GM12801 (cell line): ENCODE data around the gene CDR2L.

Experiments
- TF ChIP-seq, protein P1 (sequence below): IDR thresholded peaks from one replicate; pipeline ENCODE4 v1.5.1; 2011; ENCODE audit warnings: control low read depth; ENCODE audit not compliant: insufficient read length; ENCODE audit errors: extremely low read depth

CDR2L gene

GRCh38 chr17:74953134-74953687 is 34.2 kb upstream of the CDR2L start:
- TF ChIP-seq, protein P1, sequence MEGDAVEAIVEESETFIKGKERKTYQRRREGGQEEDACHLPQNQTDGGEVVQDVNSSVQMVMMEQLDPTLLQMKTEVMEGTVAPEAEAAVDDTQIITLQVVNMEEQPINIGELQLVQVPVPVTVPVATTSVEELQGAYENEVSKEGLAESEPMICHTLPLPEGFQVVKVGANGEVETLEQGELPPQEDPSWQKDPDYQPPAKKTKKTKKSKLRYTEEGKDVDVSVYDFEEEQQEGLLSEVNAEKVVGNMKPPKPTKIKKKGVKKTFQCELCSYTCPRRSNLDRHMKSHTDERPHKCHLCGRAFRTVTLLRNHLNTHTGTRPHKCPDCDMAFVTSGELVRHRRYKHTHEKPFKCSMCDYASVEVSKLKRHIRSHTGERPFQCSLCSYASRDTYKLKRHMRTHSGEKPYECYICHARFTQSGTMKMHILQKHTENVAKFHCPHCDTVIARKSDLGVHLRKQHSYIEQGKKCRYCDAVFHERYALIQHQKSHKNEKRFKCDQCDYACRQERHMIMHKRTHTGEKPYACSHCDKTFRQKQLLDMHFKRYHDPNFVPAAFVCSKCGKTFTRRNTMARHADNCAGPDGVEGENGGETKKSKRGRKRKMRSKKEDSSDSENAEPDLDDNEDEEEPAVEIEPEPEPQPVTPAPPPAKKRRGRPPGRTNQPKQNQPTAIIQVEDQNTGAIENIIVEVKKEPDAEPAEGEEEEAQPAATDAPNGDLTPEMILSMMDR: no peak

- TF ChIP-seq, protein P1: no peak
Measured at GRCh38 chr17:74954115-74954514, 33.3 kb upstream of the CDR2L start.

- TF ChIP-seq, protein P1: no peak
Measured at GRCh38 chr17:74954665-74955421, 32.6 kb upstream of the CDR2L start.

DNA sequence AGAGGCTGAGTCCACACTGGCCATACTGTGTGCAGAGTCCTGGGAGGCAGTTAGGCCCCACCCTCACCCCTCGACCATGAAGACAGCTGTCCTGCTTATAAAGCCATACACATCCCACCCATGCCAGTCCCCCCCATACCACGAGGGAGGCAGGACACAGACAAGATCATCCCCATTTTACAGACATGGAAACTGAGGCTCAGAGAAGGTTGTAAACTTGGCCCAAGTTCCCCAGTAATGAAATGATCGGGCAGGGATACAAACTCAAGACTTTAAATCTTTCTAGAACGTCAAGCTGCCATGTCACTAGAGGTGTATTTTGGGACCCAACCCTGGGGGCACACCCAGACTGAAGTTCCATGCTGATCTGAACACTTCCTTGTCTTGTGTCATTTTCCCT is 31.3 kb upstream of the CDR2L start:
- TF ChIP-seq, protein P1: no peak

DNA sequence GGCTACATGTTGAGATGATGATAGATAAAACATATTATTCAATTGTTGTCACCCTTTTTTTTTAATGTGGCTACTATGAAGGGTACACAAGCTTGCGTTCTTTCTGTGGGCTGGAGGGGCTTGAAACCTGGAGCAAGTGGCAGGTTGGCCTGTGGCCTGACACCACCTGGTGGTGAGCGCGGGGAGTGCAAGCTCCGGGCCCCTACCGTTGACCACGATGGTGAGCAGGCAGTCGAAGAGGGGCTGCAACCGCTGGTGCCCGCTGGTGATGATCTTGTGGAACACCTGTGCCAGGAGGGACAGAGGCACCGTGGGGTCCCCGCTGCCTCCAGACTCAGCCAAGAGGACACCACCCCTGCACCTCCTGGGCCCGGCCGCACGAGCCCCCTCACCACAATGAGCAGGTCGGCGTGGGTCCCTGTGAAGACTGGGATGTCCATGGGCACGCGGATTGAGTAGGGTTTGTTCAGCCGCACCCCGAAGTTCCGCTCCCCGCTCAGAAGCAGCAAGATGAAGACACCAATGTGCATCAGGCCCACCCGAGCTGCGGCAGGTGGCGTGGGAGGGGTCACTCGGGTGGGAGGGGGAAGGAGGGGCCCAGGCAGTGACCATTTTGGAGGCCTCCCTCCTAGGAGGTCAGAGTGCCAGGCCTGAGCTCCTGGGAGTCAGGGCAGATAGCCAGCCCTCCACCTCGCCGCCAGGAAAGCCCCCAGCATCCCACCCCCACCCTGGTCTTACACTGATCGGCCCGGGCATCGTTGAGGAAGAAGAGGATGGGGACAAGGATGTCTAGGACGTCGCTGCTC is 29.3 kb upstream of the CDR2L start:
- TF ChIP-seq, protein P1: no peak

DNA sequence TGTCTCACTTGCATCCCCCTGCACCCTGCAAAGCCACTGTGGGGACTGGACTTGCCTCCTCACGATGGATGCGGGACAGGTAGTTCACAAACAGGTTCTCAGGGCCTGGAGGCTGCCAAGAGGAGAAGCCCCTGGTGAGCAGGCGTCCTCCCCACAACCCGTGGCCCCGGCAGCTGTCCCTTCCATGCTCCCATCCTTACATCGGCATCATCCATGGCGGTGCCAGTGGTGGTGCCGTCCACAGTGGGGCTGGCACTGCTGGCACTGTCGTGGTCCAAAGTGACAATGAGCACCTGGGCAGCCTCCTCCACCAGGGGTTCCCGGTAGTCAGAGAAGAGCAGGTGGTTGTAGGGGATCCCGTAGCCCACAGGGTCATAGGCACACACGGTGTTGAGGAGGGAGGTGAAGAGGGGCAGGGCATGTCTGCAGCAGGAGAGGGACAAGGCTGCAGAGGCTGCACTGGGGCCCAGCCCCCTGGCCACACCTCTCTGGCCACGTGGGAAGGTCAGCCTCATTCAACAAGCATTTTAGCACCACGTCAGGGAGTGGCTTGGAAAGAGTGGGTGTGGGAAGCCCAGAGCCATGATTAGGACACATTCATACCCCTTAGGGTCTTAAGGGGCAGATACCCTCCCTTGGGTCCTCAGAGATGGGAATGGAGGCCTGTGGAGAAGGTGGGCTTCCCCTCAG is 27.5 kb upstream of the CDR2L start:
- TF ChIP-seq, protein P1: no peak
